ENCODE results near the gene EIF2S1. TPM values are rescaled to one million over a fixed set of nuclear protein-coding genes. Genes with fewer than 3 reads are reported as not detected.

Gene EIF2S1
- total RNA-seq, 1 experiment from 2014 or later = 148 TPM

- H3K9me3 Mint-ChIP-seq (ENCODE audit: low read depth, unreplicated experiment) = no peaks in the 10 kb centered on the region
- peaks cover 50% of the 10 kb centered on the region for H3K36me3 Mint-ChIP-seq (ENCODE audit: insufficient read depth, unreplicated experiment)
- CTCF ChIA-PET = no interaction called here
- no peaks in the 10 kb centered on the region for H3K27me3 Mint-ChIP-seq (ENCODE audit: unreplicated experiment)
- no peak for DNase-seq
- H3K4me1 Mint-ChIP-seq (ENCODE audit: low read depth, unreplicated experiment) = peaks cover 14% of the 10 kb centered on the region
- no peak overlapping the region for H3K4me3 Mint-ChIP-seq (ENCODE audit: low read depth, unreplicated experiment)
- TF ChIP-seq CTCF (IDR thresholded peaks at IDR 0.05; ENCODE audit: unreplicated experiment) = no peak
- intact Hi-C loops (cut with micrococcal nuclease; ENCODE audit: unreplicated experiment) = no loop called here
- no peak overlapping the region for H3K27ac Mint-ChIP-seq (ENCODE audit: unreplicated experiment)
- BruUV-seq (replicated peaks) = no TSS peak
These were observed 10.7 kb downstream of the EIF2S1 start for GRCh38 chr14:67370830-67371229.

- CTCF ChIA-PET = no interaction called here
These were observed 11.4 kb downstream of the EIF2S1 start for GRCh38 chr14:67371247-67372148.

GRCh38 chr14:67372833-67373232 is 12.7 kb downstream of the EIF2S1 start:
- no peak for DNase-seq
- BruUV-seq (replicated peaks) = no TSS peak
- Mint-ChIP-seq H3K4me3 (ENCODE audit: low read depth, unreplicated experiment) (no peak overlapping the region), H3K27me3 (ENCODE audit: unreplicated experiment) (no peaks in the 10 kb centered on the region), H3K36me3 (ENCODE audit: insufficient read depth, unreplicated experiment) (peaks cover 49% of the 10 kb centered on the region), H3K27ac (ENCODE audit: unreplicated experiment) (no peak overlapping the region), H3K4me1 (ENCODE audit: low read depth, unreplicated experiment) (peaks cover 24% of the 10 kb centered on the region), H3K9me3 (ENCODE audit: low read depth, unreplicated experiment) (no peaks in the 10 kb centered on the region)
- CTCF ChIA-PET = no interaction called here
- intact Hi-C loops (cut with micrococcal nuclease; ENCODE audit: unreplicated experiment) = no loop called here
- TF ChIP-seq CTCF (IDR thresholded peaks at IDR 0.05; ENCODE audit: unreplicated experiment) = no peak

More at GRCh38 chr14:67371247-67372148, 11.4 kb downstream of the EIF2S1 start:
- Mint-ChIP-seq H3K27me3 (ENCODE audit: unreplicated experiment) (no peaks in the 10 kb centered on the region), H3K4me1 (ENCODE audit: low read depth, unreplicated experiment) (peaks cover 15% of the 10 kb centered on the region), H3K36me3 (ENCODE audit: insufficient read depth, unreplicated experiment) (peaks cover 51% of the 10 kb centered on the region), H3K9me3 (ENCODE audit: low read depth, unreplicated experiment) (no peaks in the 10 kb centered on the region), H3K4me3 (ENCODE audit: low read depth, unreplicated experiment) (no peak overlapping the region), H3K27ac (ENCODE audit: unreplicated experiment) (no peak overlapping the region)
- no peak for TF ChIP-seq CTCF (IDR thresholded peaks at IDR 0.05; ENCODE audit: unreplicated experiment)
- no TSS peak for BruUV-seq (replicated peaks)
- intact Hi-C loops (cut with micrococcal nuclease; ENCODE audit: unreplicated experiment) = no loop called here
- no peak for DNase-seq

- CTCF ChIA-PET = no interaction called here
- Mint-ChIP-seq H3K27me3 (ENCODE audit: unreplicated experiment) (no peaks in the 10 kb centered on the region), H3K36me3 (ENCODE audit: insufficient read depth, unreplicated experiment) (peaks cover 46% of the 10 kb centered on the region), H3K4me3 (ENCODE audit: low read depth, unreplicated experiment) (no peak overlapping the region), H3K4me1 (ENCODE audit: low read depth, unreplicated experiment) (peaks cover 24% of the 10 kb centered on the region), H3K9me3 (ENCODE audit: low read depth, unreplicated experiment) (no peaks in the 10 kb centered on the region), H3K27ac (ENCODE audit: unreplicated experiment) (no peak overlapping the region)
- TF ChIP-seq CTCF (IDR thresholded peaks at IDR 0.05; ENCODE audit: unreplicated experiment) = no peak
- no TSS peak for BruUV-seq (replicated peaks)
- intact Hi-C loops (cut with micrococcal nuclease; ENCODE audit: unreplicated experiment) = no loop called here
- DNase-seq = no peak
These were observed 13.2 kb downstream of the EIF2S1 start for GRCh38 chr14:67373347-67373746.
